OCI-LY3 (cell line): Measurements from ENCODE around the gene ALDH5A1.

Experiments
- CTCF ChIP-seq: fragments of 200-600, 300-600 bp; sonication (generic); IDR thresholded peaks from 2 replicates; pipeline ENCODE4 v1.5.1; 2014; ENCODE audit warnings: antibody characterized with exemption, low read length, low read depth
- EZH2phosphoT487 ChIP-seq: fragments of 200-600 bp; shearing (Covaris generic); IDR thresholded peaks from 2 replicates; pipeline ENCODE4 v1.6.1; 2018; ENCODE audit warnings: antibody characterized with exemption, mixed run types, low read depth

GRCh38 chr6:24545183-24545582 is 50.4 kb downstream of the ALDH5A1 start:
- TF ChIP-seq CTCF (no peak), EZH2phosphoT487 (no peak)
